ENCODE data around the gene CHRM4.

DNA sequence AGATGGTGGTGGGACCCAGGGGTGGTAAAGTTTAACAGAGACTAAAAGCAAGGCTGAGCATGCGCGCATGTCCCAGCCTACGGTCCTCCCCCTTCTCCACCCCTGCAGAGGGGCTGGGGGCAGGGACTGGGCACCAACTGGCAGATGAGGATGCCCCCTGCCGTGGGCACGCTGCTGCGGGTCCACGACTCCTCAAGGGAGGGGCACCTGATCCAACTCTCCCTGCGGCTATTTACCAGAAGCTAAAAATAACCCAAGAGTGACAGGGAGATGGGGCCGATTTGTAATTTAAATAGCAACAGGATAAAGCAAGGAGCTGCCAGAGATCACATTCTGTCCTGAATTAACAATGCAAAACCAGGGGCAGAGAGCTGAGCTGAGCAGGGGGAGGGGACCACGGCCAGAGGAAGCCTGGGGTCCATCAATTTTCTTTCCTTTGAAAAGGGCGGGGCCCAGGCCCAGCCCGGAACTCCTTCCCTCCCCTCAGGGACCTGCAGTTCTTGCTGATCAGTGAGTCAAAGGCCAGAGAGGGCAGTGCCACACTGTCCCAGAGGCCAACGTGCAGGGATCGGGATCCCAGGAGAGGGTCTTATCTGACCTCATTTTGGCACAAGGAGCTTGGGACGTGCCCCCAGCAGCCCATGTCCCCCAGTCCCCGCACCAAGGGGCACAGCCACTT, 52.4 kb downstream of the CHRM4 start:
- TF ChIP-seq EZH2 (IDR thresholded peaks at IDR 0.05) (no peak), POLR2AphosphoS5 (IDR thresholded peaks at IDR 0.05; ENCODE audit: borderline replicate concordance, low read depth, low read length) (no peak), FOXP2 (optimal IDR thresholded peaks at IDR 0.05; ENCODE audit: control extremely low read depth, extremely low read length, insufficient read depth) (peak; percentile 52)

Data from SK-N-MC (cell line).